ENCODE data around the gene TRIB2.

Gene TRIB2

GRCh38 chr2:12688091-12688490 lies 28.6 kb upstream of the TRIB2 start:
- no peak overlapping the region for H3K27ac ChIP-seq
- no peaks in the 10 kb centered on the region for H3K36me3 ChIP-seq (replicated peaks)
- H3K4me3 ChIP-seq (ENCODE audit: low read depth, low read length) = no peak overlapping the region
- in situ Hi-C loops (cut with HindIII; ENCODE audit: low pct_ligation_motif_present, low sequenced_read_pairs) = no loop called here
- DNase-seq = no peak
- no peak for TF ChIP-seq CTCF (IDR thresholded peaks at IDR 0.05; ENCODE audit: low read depth, low read length, missing control alignments)
- no peaks in the 10 kb centered on the region for H3K27me3 ChIP-seq (replicated peaks)

GRCh38 chr2:12688893-12689292 lies 27.8 kb upstream of the TRIB2 start:
- H3K27ac ChIP-seq = no peak overlapping the region
- TF ChIP-seq CTCF (IDR thresholded peaks at IDR 0.05; ENCODE audit: low read depth, low read length, missing control alignments) = no peak
- H3K36me3 ChIP-seq (replicated peaks) = no peaks in the 10 kb centered on the region
- no peak overlapping the region for H3K4me3 ChIP-seq (ENCODE audit: low read depth, low read length)
- in situ Hi-C loops (cut with HindIII; ENCODE audit: low pct_ligation_motif_present, low sequenced_read_pairs) = no loop called here
- no peaks in the 10 kb centered on the region for H3K27me3 ChIP-seq (replicated peaks)
- no peak for DNase-seq

DNA sequence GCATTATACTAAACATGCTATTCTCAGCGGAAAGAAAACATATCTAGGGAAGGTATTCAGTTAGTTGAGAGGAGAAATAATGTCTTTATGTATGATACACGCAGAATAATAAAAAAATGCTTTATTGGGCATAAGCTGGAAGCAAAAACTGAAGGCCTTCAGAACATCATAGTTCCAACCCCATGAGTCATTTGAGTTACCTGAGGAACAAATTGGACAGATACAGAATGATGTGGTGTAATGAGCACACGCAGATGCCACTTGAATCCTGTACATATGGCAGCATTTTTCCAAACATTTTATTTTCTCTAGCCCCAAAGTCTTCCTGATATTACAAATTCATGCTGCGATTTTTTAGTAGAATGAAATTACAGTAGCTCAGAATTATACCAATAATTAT lies 23.2 kb upstream of the TRIB2 start:
- Histone ChIP-seq H3K27me3 (replicated peaks) (no peaks in the 10 kb centered on the region), H3K36me3 (replicated peaks) (no peaks in the 10 kb centered on the region), H3K4me3 (ENCODE audit: low read depth, low read length) (no peak overlapping the region), H3K27ac (no peak overlapping the region)
- in situ Hi-C loops (cut with HindIII; ENCODE audit: low pct_ligation_motif_present, low sequenced_read_pairs) = no loop called here
- no peak for DNase-seq
- TF ChIP-seq CTCF (IDR thresholded peaks at IDR 0.05; ENCODE audit: low read depth, low read length, missing control alignments) = no peak

GRCh38 chr2:12694990-12695774 lies 21.6 kb upstream of the TRIB2 start:
- Histone ChIP-seq H3K36me3 (replicated peaks) (no peaks in the 10 kb centered on the region), H3K4me3 (ENCODE audit: low read depth, low read length) (no peak overlapping the region), H3K27me3 (replicated peaks) (no peaks in the 10 kb centered on the region), H3K27ac (no peak overlapping the region)
- TF ChIP-seq CTCF (IDR thresholded peaks at IDR 0.05; ENCODE audit: low read depth, low read length, missing control alignments) = no peak
- no peak for DNase-seq
- in situ Hi-C loops (cut with HindIII; ENCODE audit: low pct_ligation_motif_present, low sequenced_read_pairs) = no loop called here

- TF ChIP-seq CTCF (IDR thresholded peaks at IDR 0.05; ENCODE audit: low read depth, low read length, missing control alignments) = no peak
- no peak overlapping the region for H3K4me3 ChIP-seq (ENCODE audit: low read depth, low read length)
- no peaks in the 10 kb centered on the region for H3K36me3 ChIP-seq (replicated peaks)
- no peaks in the 10 kb centered on the region for H3K27me3 ChIP-seq (replicated peaks)
- no peak for DNase-seq
- in situ Hi-C loops (cut with HindIII; ENCODE audit: low pct_ligation_motif_present, low sequenced_read_pairs) = no loop called here
- H3K27ac ChIP-seq = no peak overlapping the region
Observed at GRCh38 chr2:12697617-12698016, 19.1 kb upstream of the TRIB2 start.

GRCh38 chr2:12700989-12701388 lies 15.7 kb upstream of the TRIB2 start:
- Histone ChIP-seq H3K27ac (peak overlapping the region; percentile 91), H3K36me3 (replicated peaks) (no peaks in the 10 kb centered on the region), H3K4me3 (ENCODE audit: low read depth, low read length) (no peak overlapping the region), H3K27me3 (replicated peaks) (no peaks in the 10 kb centered on the region)
- no peak for TF ChIP-seq CTCF (IDR thresholded peaks at IDR 0.05; ENCODE audit: low read depth, low read length, missing control alignments)
- in situ Hi-C loops (cut with HindIII; ENCODE audit: low pct_ligation_motif_present, low sequenced_read_pairs) = loop anchor here (25.0 kb wide), 2 partner anchors 389 to 839 kb away; no protein-coding TSS in a partner anchor
- DNase-seq = no peak

Data from brain microvascular endothelial cell (primary cell).